Keratinocyte (primary cell): ENCODE data around the gene ADGRL3.

Experiments
- EZH2 ChIP-seq: IDR thresholded peaks from one replicate; pipeline ENCODE4 v1.6.1; 2012; ENCODE audit warnings: inconsistent platforms, mild to moderate bottlenecking, low read length, moderate library complexity
- TF ChIP-seq, protein P1 (sequence below), 3 experiments: IDR thresholded peaks in 1 of 3; conservative IDR thresholded peaks in 1 of 3; optimal IDR thresholded peaks in 1 of 3; 2 replicates in 2 of 3; 3 replicates in 1 of 3; pipeline versions ENCODE3 to v1.5.1; 2011; ENCODE audit warnings: low read length in 3 of 3, mild to moderate bottlenecking in 3 of 3, moderate library complexity in 2 of 3, control low read depth in 1 of 3, inconsistent platforms in 1 of 3; ENCODE audit not compliant: insufficient read depth in 2 of 3; ENCODE audit errors: extremely low read depth in 1 of 3

DNA sequence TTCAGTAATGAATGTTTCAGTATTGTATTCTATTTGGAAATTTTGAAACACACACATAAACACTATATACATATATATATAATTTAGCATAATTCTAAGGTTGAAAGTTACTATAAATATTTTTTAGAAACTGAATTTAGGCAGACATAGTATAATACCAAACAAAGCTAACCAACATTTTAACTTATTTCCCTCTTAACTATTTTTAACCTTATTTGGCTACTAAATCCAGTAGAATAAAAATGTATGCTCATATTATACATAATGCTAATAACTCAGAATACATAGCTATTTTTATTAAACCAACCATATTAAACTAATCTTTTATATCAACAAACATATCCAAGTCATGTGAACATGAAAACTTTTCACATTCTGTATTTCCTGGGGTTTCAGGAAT lies 563.6 kb downstream of the ADGRL3 start:
- TF ChIP-seq, protein P1, sequence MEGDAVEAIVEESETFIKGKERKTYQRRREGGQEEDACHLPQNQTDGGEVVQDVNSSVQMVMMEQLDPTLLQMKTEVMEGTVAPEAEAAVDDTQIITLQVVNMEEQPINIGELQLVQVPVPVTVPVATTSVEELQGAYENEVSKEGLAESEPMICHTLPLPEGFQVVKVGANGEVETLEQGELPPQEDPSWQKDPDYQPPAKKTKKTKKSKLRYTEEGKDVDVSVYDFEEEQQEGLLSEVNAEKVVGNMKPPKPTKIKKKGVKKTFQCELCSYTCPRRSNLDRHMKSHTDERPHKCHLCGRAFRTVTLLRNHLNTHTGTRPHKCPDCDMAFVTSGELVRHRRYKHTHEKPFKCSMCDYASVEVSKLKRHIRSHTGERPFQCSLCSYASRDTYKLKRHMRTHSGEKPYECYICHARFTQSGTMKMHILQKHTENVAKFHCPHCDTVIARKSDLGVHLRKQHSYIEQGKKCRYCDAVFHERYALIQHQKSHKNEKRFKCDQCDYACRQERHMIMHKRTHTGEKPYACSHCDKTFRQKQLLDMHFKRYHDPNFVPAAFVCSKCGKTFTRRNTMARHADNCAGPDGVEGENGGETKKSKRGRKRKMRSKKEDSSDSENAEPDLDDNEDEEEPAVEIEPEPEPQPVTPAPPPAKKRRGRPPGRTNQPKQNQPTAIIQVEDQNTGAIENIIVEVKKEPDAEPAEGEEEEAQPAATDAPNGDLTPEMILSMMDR (optimal IDR thresholded peaks at IDR 0.05 in 1 of 3, IDR thresholded peaks at IDR 0.05 in 1 of 3, conservative IDR thresholded peaks at IDR 0.05 in 1 of 3; ENCODE audit: extremely low read depth in 1 of 3, insufficient read depth in 2 of 3, low read length in 3 of 3), result no peak
- no peak for TF ChIP-seq EZH2
